Kidney capillary endothelial cell (primary cell): ENCODE measurements around the gene GRAMD1B.

ENCODE experiments used
- DNase-seq: peaks from one replicate; pipeline ENCODE4 v3.0.0-alpha.2; 2018; ENCODE audit warnings: low spot score

GRAMD1B gene

GRCh38 chr11:123475469-123475868, 45.4 kb downstream of the GRAMD1B start:
- DNase-seq: peak; percentile 76

GRCh38 chr11:123477205-123477907, 47.3 kb downstream of the GRAMD1B start:
- DNase-seq: no peak

- DNase-seq: peak; percentile 83
Measured at GRCh38 chr11:123478352-123478987, 48.4 kb downstream of the GRAMD1B start.

GRCh38 chr11:123479048-123479837, 49.2 kb downstream of the GRAMD1B start:
- no peak for DNase-seq

GRCh38 chr11:123480290-123480815, 50.3 kb downstream of the GRAMD1B start:
- no peak for DNase-seq

GRCh38 chr11:123480882-123481281, 50.8 kb downstream of the GRAMD1B start:
- no peak for DNase-seq

- DNase-seq: no peak
Measured at GRCh38 chr11:123481640-123482039, 51.6 kb downstream of the GRAMD1B start.

GRCh38 chr11:123482218-123482617, 52.1 kb downstream of the GRAMD1B start:
- DNase-seq: no peak

- DNase-seq: no peak
Measured at GRCh38 chr11:123483058-123483457, 53.0 kb downstream of the GRAMD1B start.

- DNase-seq: no peak
Measured at GRCh38 chr11:123483466-123483865, 53.4 kb downstream of the GRAMD1B start.

GRCh38 chr11:123484448-123484847, 54.4 kb downstream of the GRAMD1B start:
- DNase-seq: no peak

GRCh38 chr11:123487157-123487744, 57.2 kb downstream of the GRAMD1B start:
- DNase-seq: no peak

GRCh38 chr11:123490527-123490926, 60.5 kb downstream of the GRAMD1B start:
- DNase-seq: no peak

GRCh38 chr11:123491241-123491640, 61.2 kb downstream of the GRAMD1B start:
- no peak for DNase-seq

GRCh38 chr11:123493349-123494063, 63.4 kb downstream of the GRAMD1B start:
- no peak for DNase-seq

GRCh38 chr11:123494195-123495050, 64.4 kb downstream of the GRAMD1B start:
- DNase-seq: no peak

- DNase-seq: no peak
Measured at GRCh38 chr11:123504401-123504800, 74.3 kb downstream of the GRAMD1B start.

GRCh38 chr11:123505546-123506299, 75.7 kb downstream of the GRAMD1B start:
- DNase-seq: no peak

- no peak for DNase-seq
Measured at GRCh38 chr11:123507043-123507442, 77.0 kb downstream of the GRAMD1B start.
